Coronary artery (tissue), 2 donors: ENCODE results near the gene MIDN.

Source experiments
- DNase-seq: peaks from one replicate; pipeline ENCODE4 v3.0.0-alpha.2; 2017; ENCODE audit warnings: low spot score
- H3K27ac ChIP-seq, 2 donors: fragments of 200-600 bp; sonication (generic); one replicate each; pipeline ENCODE4 v1.5.1; 2016 to 2019
- H3K4me3 ChIP-seq: fragments of 200-600 bp; sonication (generic); 2 replicates; pipeline ENCODE4 v1.5.1; 2016; ENCODE audit warnings: mild to moderate bottlenecking, moderate library complexity
- CTCF ChIP-seq: fragments of 200-600 bp; sonication (generic); IDR thresholded peaks from one replicate; pipeline ENCODE4 v1.5.1; 2019; ENCODE audit warnings: antibody characterized with exemption

The MIDN gene

GRCh38 chr19:1235625-1236538 lies 12.5 kb upstream of the MIDN start:
- DNase-seq, result no peak
- Histone ChIP-seq H3K27ac (no peak overlapping the region), H3K4me3 (no peak overlapping the region)
- no peak for TF ChIP-seq CTCF

GRCh38 chr19:1236576-1236975 lies 11.8 kb upstream of the MIDN start:
- Histone ChIP-seq H3K27ac (peak overlapping the region in 1 of 2 donors; percentile 94), H3K4me3 (peak overlapping the region; percentile 83)
- no peak for TF ChIP-seq CTCF

GRCh38 chr19:1237027-1237659 lies 11.2 kb upstream of the MIDN start:
- TF ChIP-seq CTCF, result no peak
- H3K27ac ChIP-seq, result peak overlapping the region; percentile 22 to 94
- no peak for DNase-seq
- peak overlapping the region; percentile 83 for H3K4me3 ChIP-seq

More at GRCh38 chr19:1236576-1236975, 11.8 kb upstream of the MIDN start:
- DNase-seq, result no peak

GRCh38 chr19:1237754-1238368 lies 10.5 kb upstream of the MIDN start, which contains the start of gene CBARP:
CBARP (minus strand) TSS chr19:1238005; CDS start chr19:1236100, 1,905 bp downstream.
- TF ChIP-seq CTCF, result no peak
- no peak for DNase-seq
- H3K27ac ChIP-seq, result peak within 1 kb of the TSS; percentile 22 to 94
- peak within 1 kb of the TSS; percentile 83 for H3K4me3 ChIP-seq

DNA sequence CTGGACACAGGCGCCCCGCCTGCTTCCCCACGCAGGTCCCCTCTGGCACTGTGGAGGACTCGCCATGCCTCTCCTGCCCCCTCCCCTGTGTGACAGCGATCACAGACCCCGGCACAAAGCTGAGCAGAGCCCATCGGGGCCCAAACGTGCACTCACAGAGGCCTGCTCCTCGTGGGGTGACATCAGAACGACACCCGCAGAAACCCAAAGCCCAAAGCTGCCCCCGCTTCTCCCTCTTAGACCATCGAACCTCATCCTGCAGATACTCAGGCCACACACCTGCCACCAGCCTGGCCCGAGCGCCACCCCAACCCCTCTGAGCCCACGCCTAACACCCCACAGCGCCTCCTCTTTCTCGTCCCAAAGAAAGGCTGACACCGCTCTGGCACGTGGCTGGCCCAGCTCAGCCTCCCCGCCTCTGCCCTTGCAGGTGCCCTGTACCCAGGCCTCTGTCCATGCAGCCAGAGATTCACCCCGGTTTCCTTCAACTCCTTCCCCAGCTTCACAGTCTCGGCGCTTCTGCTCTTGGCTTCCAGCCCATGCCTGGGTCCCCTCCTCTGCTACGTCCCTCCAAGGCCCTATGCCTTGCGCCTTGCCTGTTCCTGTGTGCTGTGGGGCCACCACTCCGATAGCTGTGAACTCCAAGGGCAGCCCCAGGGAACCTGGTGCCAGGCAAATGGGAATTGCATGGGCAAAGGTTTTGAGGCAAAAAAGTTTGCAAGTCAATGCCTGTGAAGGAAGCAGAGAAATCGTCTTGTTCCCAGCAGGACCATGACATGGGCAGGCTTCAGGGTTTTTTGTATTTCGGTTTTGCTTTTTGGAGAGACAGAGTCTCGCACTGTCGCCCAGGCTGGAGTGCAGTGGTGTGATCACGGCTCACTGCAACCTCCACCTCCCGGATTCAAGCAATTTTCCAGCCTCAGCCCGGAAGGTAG lies 9.7 kb upstream of the MIDN start:
- DNase-seq, result no peak
- H3K27ac ChIP-seq, result peak overlapping the region; percentile 17 to 94
- H3K4me3 ChIP-seq, result peak overlapping the region; percentile 83
- no peak for TF ChIP-seq CTCF

GRCh38 chr19:1239420-1239795 lies 9.0 kb upstream of the MIDN start:
- TF ChIP-seq CTCF, result no peak
- H3K27ac ChIP-seq, result peak overlapping the region; percentile 94 to 95

More at GRCh38 chr19:1239420-1239795, 9.0 kb upstream of the MIDN start:
- no peak overlapping the region for H3K4me3 ChIP-seq
- DNase-seq, result no peak
